GM12878 (cell line): Measurements from ENCODE around the gene MFSD6. TPM values are rescaled to one million over a fixed set of nuclear protein-coding genes. Genes with fewer than 3 reads are reported as not detected.

Experiments used
- ATAC-seq: fragments of 200-7000 bp; cut with Tn5 transposase; 3 replicates; pipeline ENCODE4 v1.9.1; 2020; ENCODE audit warnings: mild to moderate bottlenecking, moderate library complexity
- BruUV-seq: library from RNA; stranded (reverse); fragments of 400-500 nt; replicated peaks from 2 replicates; lab custom pipeline; 2021; lab: Mats Ljungman, UMichigan
- CTCF ChIA-PET: fragments of 300-600 bp; sonication (Branson Sonifier 250); formaldehyde crosslinking; extraction: SDS; loops from one replicate; lab custom pipeline; 2021; ENCODE audit warnings: inconsistent platforms; lab: Yijun Ruan, JAX
- POLR2A ChIA-PET: fragments of 350-600 bp; formaldehyde crosslinking; extraction: SDS; loops from one replicate; lab custom pipeline; 2021; ENCODE audit warnings: inconsistent platforms; lab: Charles Lee
- RAD21 ChIA-PET: fragments of 300-600 bp; sonication (Branson Sonifier 250); formaldehyde crosslinking; loops from one replicate; lab custom pipeline; 2023; ENCODE audit warnings: antibody characterized with exemption; ENCODE audit not compliant: unreplicated experiment; lab: Charles Lee
- SMC1A ChIA-PET: fragments of 300-600 bp; sonication (Branson Sonifier 250); formaldehyde crosslinking; loops from one replicate; lab custom pipeline; 2023; ENCODE audit not compliant: unreplicated experiment, uncharacterized antibody; lab: Charles Lee
- DNase-seq: peaks from one replicate; pipeline ENCODE4 v3.0.0-alpha.2; 2011; ENCODE audit warnings: low read depth, low spot score
- FAIRE-seq: peaks from 3 replicates; lab custom pipeline; 2011; peaks lifted over from hg19 to GRCh38; lab: Jason Lieb, UNC
- H2AFZ ChIP-seq: 2 replicates; pipeline ENCODE4 v1.6.0; 2011; ENCODE audit warnings: low read depth, low read length, control low read depth; ENCODE audit not compliant: control insufficient read depth
- H3K27ac ChIP-seq: 2 replicates; pipeline ENCODE4 v1.5.1; 2011; ENCODE audit warnings: control low read depth; ENCODE audit not compliant: control insufficient read depth, insufficient read depth
- H3K27me3 ChIP-seq, 2 experiments: replicated peaks in 1 of 2; 2 replicates each; pipeline versions ENCODE4 v1.6.0 to v1.6.1; 2011; ENCODE audit warnings: low read length in 1 of 2; ENCODE audit not compliant: control insufficient read depth in 2 of 2, insufficient read depth in 2 of 2
- H3K36me3 ChIP-seq, 2 experiments: 2 replicates each; pipeline ENCODE4 v1.5.1; 2011; ENCODE audit warnings: low read length in 1 of 2; ENCODE audit not compliant: control insufficient read depth in 2 of 2, insufficient read depth in 2 of 2
- H3K4me1 ChIP-seq: 2 replicates; pipeline ENCODE4 v1.6.1; 2011; ENCODE audit warnings: mild to moderate bottlenecking, low read length, moderate library complexity, mixed read lengths; ENCODE audit not compliant: control insufficient read depth, insufficient read depth
- H3K4me2 ChIP-seq: 2 replicates; pipeline ENCODE4 v1.6.0; 2011; ENCODE audit warnings: control low read depth; ENCODE audit not compliant: control insufficient read depth, insufficient read depth
- H3K4me3 ChIP-seq: fragments of 200-600 bp; sonication (generic); 2 replicates; pipeline ENCODE4 v1.5.1; 2016
- H3K79me2 ChIP-seq: 2 replicates; pipeline ENCODE4 v1.6.0; 2011; ENCODE audit warnings: low read length; ENCODE audit not compliant: control insufficient read depth, insufficient read depth
- H3K9ac ChIP-seq: 2 replicates; pipeline ENCODE4 v1.8.0; 2011; ENCODE audit warnings: low read length, control low read depth, mixed read lengths; ENCODE audit not compliant: control insufficient read depth, insufficient read depth
- H3K9me3 ChIP-seq: replicated peaks from 3 replicates; pipeline ENCODE4 v1.5.1; 2011; ENCODE audit warnings: mild to moderate bottlenecking, low read length; ENCODE audit not compliant: control insufficient read depth, insufficient read depth
- H4K20me1 ChIP-seq: 2 replicates; pipeline ENCODE4 v1.6.0; 2011; ENCODE audit not compliant: control insufficient read depth, insufficient read depth
- ASH2L ChIP-seq: fragments of 300-600, 200-600 bp; sonication (generic); IDR thresholded peaks from 2 replicates; pipeline ENCODE4 v1.6.1; 2017; ENCODE audit warnings: low read depth, mild to moderate bottlenecking, borderline replicate concordance
- BMI1 ChIP-seq: fragments of 450-650 bp; IDR thresholded peaks from 2 replicates; pipeline ENCODE4 v1.6.1; 2016; ENCODE audit warnings: mild to moderate bottlenecking, moderate library complexity, borderline replicate concordance
- CHD4 ChIP-seq: fragments of 200-600 bp; sonication (generic); IDR thresholded peaks from 2 replicates; pipeline ENCODE4 v1.6.1; 2016; ENCODE audit warnings: mild to moderate bottlenecking
- RAD51 ChIP-seq: fragments of 450-650 bp; IDR thresholded peaks from 2 replicates; pipeline ENCODE4 v1.6.1; 2016; ENCODE audit warnings: moderate library complexity, mild to moderate bottlenecking, inconsistent platforms
- SREBF1 ChIP-seq: IDR thresholded peaks from 2 replicates; pipeline ENCODE4 v1.6.1; 2012; ENCODE audit warnings: mild to moderate bottlenecking, low read length
- STAT1 ChIP-seq: fragments of 450-650 bp; conservative IDR thresholded peaks from 2 replicates; pipeline ENCODE4 v1.6.1; 2014; ENCODE audit warnings: antibody characterized with exemption, mild to moderate bottlenecking
- STAT3 ChIP-seq: IDR thresholded peaks from 2 replicates; pipeline ENCODE4 v1.6.1; 2011; ENCODE audit warnings: low read depth, low read length, improper control_type of control experiment
- ZNF622 ChIP-seq: fragments of 450-650 bp; IDR thresholded peaks from 2 replicates; pipeline ENCODE4 v1.6.1; 2017; ENCODE audit warnings: mild to moderate bottlenecking, inconsistent platforms
- WGBS: methylation state at CpG from one replicate; pipeline ENCODE4 v1.1.6; 2016; ENCODE audit warnings: low lambda C conversion rate; ENCODE audit not compliant: insufficient replicate concordance, insufficient coverage; ENCODE audit errors: missing lambda C conversion rate; 5-methylcytosine and 5-hydroxymethylcytosine counted together
- in situ Hi-C: fragments of 300-500 bp; cut with MboI; formaldehyde crosslinking; loops from 9 replicates; pipeline ENCODE4 v1.14.3; 2018; ENCODE audit warnings: mixed read lengths
- intact Hi-C: fragments of 100-400 bp; cut with micrococcal nuclease; formaldehyde crosslinking; loops from one replicate; pipeline ENCODE4 v1.14.2; 2022; ENCODE audit not compliant: unreplicated experiment
- polyA plus RNA-seq, 11 experiments: library from polyadenylated mRNA; depleted of rRNA in 4 of 11; unstranded in 6 of 11; stranded (reverse) in 5 of 11; fragments of >200 nt; fragmentation: Nextera tagmentation in 4 of 11; fragmentation: Illumina TruSeq in 1 of 11; extraction: Ambion mirVana in 4 of 11; extraction: Trizol in 1 of 11; gene quantifications; 1 replicate in 1 of 11; 2 replicates in 10 of 11; pipeline versions ENCODE4 v1.2.1 to v1.2.3, GENCODE V29; 2011 to 2016; ENCODE audit warnings: inconsistent platforms in 2 of 11, missing spikeins in 2 of 11, low read depth in 1 of 11
- total RNA-seq, 4 experiments: library from RNA; depleted of rRNA in 3 of 4; stranded (reverse); fragments of >200 nt in 3 of 4; fragmentation: Illumina TruSeq in 1 of 4; extraction: Trizol in 1 of 4; gene quantifications; 2 replicates each; pipeline versions ENCODE4 v1.2.1 to v1.2.3, GENCODE V29; 2013 to 2021

Gene MFSD6
- total and polyA plus RNA-seq, 10 of the 15 experiments (the other 5 are each of a cell fraction or from before 2014, with no cell fraction given): 6.7 to 42.6 (median 24.2) TPM

DNA sequence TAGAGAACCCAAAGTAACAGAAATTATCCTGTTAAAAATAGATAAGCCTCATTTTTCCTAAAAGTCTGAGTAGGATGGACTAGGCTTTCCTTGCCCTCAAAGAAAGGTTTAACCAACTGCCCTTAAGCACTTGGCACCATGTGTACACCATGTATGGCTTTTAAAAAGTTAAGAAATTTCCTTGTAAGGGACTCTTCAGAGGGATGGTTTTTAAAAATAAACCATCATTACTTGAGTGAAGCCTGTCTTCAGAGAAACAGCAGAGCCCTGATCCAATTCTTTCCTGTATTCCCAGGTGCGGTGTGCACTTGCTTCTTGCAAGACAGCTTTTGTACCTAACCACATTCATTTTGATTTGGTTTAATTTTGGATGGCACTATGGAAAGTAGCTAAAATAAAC lies 127.4 kb downstream of the MFSD6 start:
- H3K36me3 ChIP-seq: 0 out of 4 replicates have a peak, but pooled peaks cover 0 to 4% of the 10 kb centered on the region in 2 experiments
- RAD21 ChIA-PET: interaction anchor here (0.8 to 1.1 kb wide), 3 partner anchors 19 to 144 kb away, joined by 3 to 8 read pairs (median 4); no protein-coding TSS in a partner anchor
- H3K4me2 ChIP-seq: peak overlapping the region; percentile 86
- TF ChIP-seq STAT1 (no peak), ASH2L (0 out of 2 replicates have a peak, but pooled peaks have one; percentile 6), STAT3 (no peak), RAD51 (no peak), CHD4 (no peak), ZNF622 (no peak)
- DNase-seq: no peak
- FAIRE-seq: no peak
- peak overlapping the region; percentile 83 for H3K4me3 ChIP-seq
- no peak for ATAC-seq
- peak overlapping the region; percentile 93 for H3K9ac ChIP-seq
- POLR2A ChIA-PET: interaction anchor here (0.5 to 1.1 kb wide), 6 partner anchors 9 to 262 kb away, joined by 3 to 4 read pairs (median 3); no protein-coding TSS in a partner anchor
- no peaks in the 10 kb centered on the region for H4K20me1 ChIP-seq
- H3K27me3 ChIP-seq: no peaks in the 10 kb centered on the region
- SMC1A ChIA-PET: interaction anchor here (0.8 to 2.4 kb wide), 9 partner anchors 16 to 147 kb away, joined by 3 to 16 read pairs (median 3); no protein-coding TSS in a partner anchor
- H2AFZ ChIP-seq: no peak overlapping the region
- CTCF ChIA-PET: interaction anchor here (0.7 to 0.9 kb wide), 2 partner anchors 11 to 174 kb away, joined by 3 read pairs; no protein-coding TSS in a partner anchor
- intact Hi-C loops (loop anchor here (2.0 kb wide), 2 partner anchors 113 to 143 kb away; partner anchors contain the start of gene NAB1), in situ Hi-C loops (no loop called here)
- H3K4me1 ChIP-seq: peaks cover 12% of the 10 kb centered on the region
- no TSS peak for BruUV-seq
- WGBS: 63% methylated on average over 1 of the region's 1 CpG
- peak overlapping the region; percentile 97 for H3K27ac ChIP-seq
- H3K79me2 ChIP-seq: peaks cover 49% of the 10 kb centered on the region
- peaks cover 15% of the 10 kb centered on the region for H3K9me3 ChIP-seq

DNA sequence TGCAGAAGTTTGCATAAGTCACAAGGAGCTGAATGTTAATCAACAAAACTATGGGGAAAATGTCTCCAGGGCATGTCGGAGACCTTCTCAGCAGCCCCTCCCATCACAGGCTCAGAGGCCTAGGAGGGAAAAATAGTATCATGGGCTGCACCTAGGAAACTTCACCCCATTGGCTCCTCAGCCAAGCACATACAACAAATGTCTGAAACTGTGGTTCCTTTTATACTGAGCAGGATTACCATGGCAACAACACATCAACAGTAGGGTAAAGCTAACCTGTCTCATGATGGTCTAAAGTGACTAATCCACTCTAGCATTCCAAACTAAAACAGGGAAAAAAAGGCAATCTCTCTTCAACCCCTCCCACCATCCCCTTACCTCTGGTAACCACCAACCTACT lies 129.6 kb downstream of the MFSD6 start:
- Histone ChIP-seq H3K9me3 (peaks cover 17% of the 10 kb centered on the region), H4K20me1 (no peaks in the 10 kb centered on the region), H3K27ac (no peak overlapping the region), H3K27me3 (no peaks in the 10 kb centered on the region), H3K4me1 (peaks cover 4% of the 10 kb centered on the region), H3K9ac (no peak overlapping the region), H3K79me2 (peaks cover 39% of the 10 kb centered on the region), H3K4me3 (no peak overlapping the region), H3K36me3 (0 out of 4 replicates have a peak, but pooled peaks cover 0 to 4% of the 10 kb centered on the region in 2 experiments), H2AFZ (no peak overlapping the region), H3K4me2 (no peak overlapping the region)
- ATAC-seq (no peak), DNase-seq (no peak), FAIRE-seq (no peak)
- ChIA-PET RAD21 (no interaction called here), CTCF (interaction anchor here (2.2 to 3.1 kb wide), 2 partner anchors 8 to 11 kb away, joined by 6 to 11 read pairs; no protein-coding TSS in a partner anchor), POLR2A (interaction anchor here (1.2 kb wide), 1 partner anchor 15 kb away, joined by 4 read pairs; no protein-coding TSS in a partner anchor), SMC1A (interaction anchor here (1.0 to 2.4 kb wide), 7 partner anchors 8 to 147 kb away, joined by 3 to 16 read pairs (median 4); no protein-coding TSS in a partner anchor)
- WGBS: 94% methylated on average over 1 of the region's 1 CpG
- intact Hi-C loops (no loop called here), in situ Hi-C loops (no loop called here)
- BruUV-seq: no TSS peak
- TF ChIP-seq BMI1: peak; percentile 60; the same call in 1 of the 2 replicates
- TF ChIP-seq SREBF1: no peak
- no peak for TF ChIP-seq CHD4
